Mucosa of rectum (tissue), 2 donors: ENCODE results near the gene SH3GL3.

ENCODE experiments used
- H3K27ac ChIP-seq, 2 donors: one replicate each; pipeline ENCODE4 v1.7.0; 2013; ENCODE audit warnings: inconsistent platforms in 2 of 2, low read depth in 2 of 2, low read length in 2 of 2
- H3K27me3 ChIP-seq, 2 donors: one replicate each; pipeline ENCODE4 v1.7.0; 2013; ENCODE audit warnings: low read length in 2 of 2; ENCODE audit not compliant: control insufficient read depth in 2 of 2, insufficient read depth in 2 of 2
- H3K36me3 ChIP-seq, 2 donors: one replicate each; pipeline ENCODE4 v1.7.0; 2013; ENCODE audit warnings: low read length in 2 of 2; ENCODE audit not compliant: control insufficient read depth in 2 of 2, insufficient read depth in 2 of 2
- H3K4me1 ChIP-seq, 2 donors: one replicate each; pipeline ENCODE4 v1.7.0; 2013; ENCODE audit warnings: low read length in 2 of 2, mild to moderate bottlenecking in 1 of 2; ENCODE audit not compliant: control insufficient read depth in 2 of 2, insufficient read depth in 2 of 2
- H3K4me3 ChIP-seq, 2 donors: one replicate each; pipeline ENCODE4 v1.7.0; 2013; ENCODE audit warnings: low read length in 2 of 2
- H3K9ac ChIP-seq, 2 donors: one replicate each; pipeline ENCODE4 v1.7.0; 2013; ENCODE audit warnings: low read length in 2 of 2, low read depth in 1 of 2, mild to moderate bottlenecking in 1 of 2
- H3K9me3 ChIP-seq, 2 donors: one replicate each; pipeline ENCODE4 v1.7.0; 2013; ENCODE audit warnings: low read length in 2 of 2; ENCODE audit not compliant: control insufficient read depth in 2 of 2
- donor health status: healthy.
- donor health status: Normal muscosa, but diverticular disease.

SH3GL3 gene

GRCh38 chr15:83626171-83626802 is 179.1 kb downstream of the SH3GL3 start:
- Histone ChIP-seq H3K27ac (no peak overlapping the region), H3K9ac (no peak overlapping the region), H3K36me3 (no peaks in the 10 kb centered on the region), H3K4me1 (no peaks in the 10 kb centered on the region), H3K4me3 (no peak overlapping the region), H3K9me3 (no peaks in the 10 kb centered on the region), H3K27me3 (no peaks in the 10 kb centered on the region)

GRCh38 chr15:83631534-83631933 is 184.4 kb downstream of the SH3GL3 start:
- no peaks in the 10 kb centered on the region for H3K9me3 ChIP-seq
- no peak overlapping the region for H3K27ac ChIP-seq
- H3K27me3 ChIP-seq: no peaks in the 10 kb centered on the region
- H3K9ac ChIP-seq: no peak overlapping the region
- no peak overlapping the region for H3K4me3 ChIP-seq
- H3K36me3 ChIP-seq: no peaks in the 10 kb centered on the region
- H3K4me1 ChIP-seq: no peaks in the 10 kb centered on the region

- Histone ChIP-seq H3K4me3 (no peak overlapping the region), H3K36me3 (no peaks in the 10 kb centered on the region)
These were observed 196.1 kb downstream of the SH3GL3 start for GRCh38 chr15:83643201-83643600.

GRCh38 chr15:83644439-83644838 is 197.3 kb downstream of the SH3GL3 start:
- Histone ChIP-seq H3K36me3 (no peaks in the 10 kb centered on the region), H3K27ac (no peak overlapping the region), H3K4me3 (no peak overlapping the region), H3K9ac (no peak overlapping the region), H3K4me1 (no peaks in the 10 kb centered on the region), H3K9me3 (no peaks in the 10 kb centered on the region), H3K27me3 (no peaks in the 10 kb centered on the region)

More at GRCh38 chr15:83643201-83643600, 196.1 kb downstream of the SH3GL3 start:
- Histone ChIP-seq H3K9ac (no peak overlapping the region), H3K4me1 (no peaks in the 10 kb centered on the region), H3K27me3 (no peaks in the 10 kb centered on the region), H3K27ac (no peak overlapping the region), H3K9me3 (no peaks in the 10 kb centered on the region)

- Histone ChIP-seq H3K27me3 (peaks cover 0 to 4% of the 10 kb centered on the region in 2 donors), H3K36me3 (no peaks in the 10 kb centered on the region), H3K9ac (no peak overlapping the region), H3K27ac (no peak overlapping the region), H3K4me3 (no peak overlapping the region), H3K4me1 (no peaks in the 10 kb centered on the region), H3K9me3 (no peaks in the 10 kb centered on the region)
These were observed 203.7 kb downstream of the SH3GL3 start for GRCh38 chr15:83650831-83651230.

- peaks cover 0 to 4% of the 10 kb centered on the region in 2 donors for H3K27me3 ChIP-seq
- no peak overlapping the region for H3K9ac ChIP-seq
- H3K9me3 ChIP-seq: no peaks in the 10 kb centered on the region
- no peaks in the 10 kb centered on the region for H3K4me1 ChIP-seq
- no peaks in the 10 kb centered on the region for H3K36me3 ChIP-seq
- no peak overlapping the region for H3K4me3 ChIP-seq
- no peak overlapping the region for H3K27ac ChIP-seq
These were observed 204.4 kb downstream of the SH3GL3 start for GRCh38 chr15:83651541-83651940.

- no peaks in the 10 kb centered on the region for H3K9me3 ChIP-seq
- H3K4me3 ChIP-seq: no peak overlapping the region
- H3K27ac ChIP-seq: no peak overlapping the region
- H3K36me3 ChIP-seq: no peaks in the 10 kb centered on the region
- H3K27me3 ChIP-seq: peaks cover 0 to 4% of the 10 kb centered on the region in 2 donors
- H3K4me1 ChIP-seq: no peaks in the 10 kb centered on the region
- H3K9ac ChIP-seq: no peak overlapping the region
These were observed 205.6 kb downstream of the SH3GL3 start for GRCh38 chr15:83652626-83653204.

GRCh38 chr15:83653288-83653638 is 206.1 kb downstream of the SH3GL3 start:
- Histone ChIP-seq H3K9me3 (no peaks in the 10 kb centered on the region), H3K4me1 (no peaks in the 10 kb centered on the region), H3K27ac (no peak overlapping the region), H3K36me3 (no peaks in the 10 kb centered on the region), H3K9ac (no peak overlapping the region), H3K27me3 (peaks cover 0 to 4% of the 10 kb centered on the region in 2 donors), H3K4me3 (no peak overlapping the region)

GRCh38 chr15:83653639-83654378 is 206.7 kb downstream of the SH3GL3 start, which contains the start of gene ADAMTSL3:
ADAMTSL3 (plus strand) TSS chr15:83654123; CDS start chr15:83655762, 1,639 bp downstream.
- Histone ChIP-seq H3K4me1 (no peaks in the 10 kb centered on the region), H3K9ac (peak within 1 kb of the TSS in 1 of 2 donors; percentile 8), H3K4me3 (peak within 1 kb of the TSS; percentile 43 to 55), H3K9me3 (no peaks in the 10 kb centered on the region), H3K27me3 (peaks cover 0 to 4% of the 10 kb centered on the region in 2 donors), H3K27ac (no peak within 1 kb of the TSS), H3K36me3 (no peaks in the 10 kb centered on the region)
